HepG2 (cell line): ENCODE results near the gene IL36B.

ENCODE experiments used
- ATF3 ChIP-seq: sonication (generic); formaldehyde crosslinking; IDR thresholded peaks from 2 replicates; pipeline ENCODE4 v1.4.0; 2020; ENCODE audit warnings: missing genetic modification reagents
- EZH2 ChIP-seq: conservative IDR thresholded peaks from 2 replicates; pipeline ENCODE4 v1.6.1; 2012; ENCODE audit warnings: mild to moderate bottlenecking, low read depth, low read length, moderate library complexity
- HDAC1 ChIP-seq: sonication (generic); formaldehyde crosslinking; IDR thresholded peaks from 2 replicates; pipeline ENCODE4 v1.5.1; 2020; ENCODE audit warnings: mild to moderate bottlenecking, missing genetic modification reagents
- HOXA5 ChIP-seq: sonication (generic); formaldehyde crosslinking; IDR thresholded peaks from 2 replicates; pipeline ENCODE4 v1.4.0; 2020; ENCODE audit warnings: missing genetic modification reagents
- NCOA2 ChIP-seq: sonication (generic); formaldehyde crosslinking; IDR thresholded peaks from 2 replicates; pipeline ENCODE4 v1.8.0; 2022; ENCODE audit warnings: inconsistent platforms
- TCF12 ChIP-seq, 2 experiments: fragments of 450-650 bp in 1 of 2; sonication (generic) in 1 of 2; formaldehyde crosslinking in 1 of 2; IDR thresholded peaks; 2 replicates each; pipeline versions ENCODE4 v1.6.1 to v1.8.0; 2017 to 2022; ENCODE audit warnings: antibody characterized with exemption in 1 of 2, mild to moderate bottlenecking in 1 of 2, missing genetic modification reagents in 1 of 2, moderate library complexity in 1 of 2
- TF ChIP-seq, protein P1 (sequence below): sonication (generic); formaldehyde crosslinking; IDR thresholded peaks from 2 replicates; pipeline ENCODE4 v1.9.0; 2022; ENCODE audit warnings: missing genetic modification reagents, mild to moderate bottlenecking, borderline replicate concordance
- TF ChIP-seq, protein P2 (sequence below), 2 experiments: sonication (generic) in 1 of 2; formaldehyde crosslinking in 1 of 2; IDR thresholded peaks; 2 replicates each; pipeline versions ENCODE4 v1.4.0 to v1.6.1; 2016 to 2020; ENCODE audit warnings: borderline replicate concordance in 1 of 2, low read depth in 1 of 2, mild to moderate bottlenecking in 1 of 2, missing genetic modification reagents in 1 of 2
- TF ChIP-seq, protein P3 (sequence below): sonication (generic); formaldehyde crosslinking; IDR thresholded peaks from 2 replicates; pipeline ENCODE4 v1.8.1; 2022; ENCODE audit warnings: mild to moderate bottlenecking, missing genetic modification reagents

DNA sequence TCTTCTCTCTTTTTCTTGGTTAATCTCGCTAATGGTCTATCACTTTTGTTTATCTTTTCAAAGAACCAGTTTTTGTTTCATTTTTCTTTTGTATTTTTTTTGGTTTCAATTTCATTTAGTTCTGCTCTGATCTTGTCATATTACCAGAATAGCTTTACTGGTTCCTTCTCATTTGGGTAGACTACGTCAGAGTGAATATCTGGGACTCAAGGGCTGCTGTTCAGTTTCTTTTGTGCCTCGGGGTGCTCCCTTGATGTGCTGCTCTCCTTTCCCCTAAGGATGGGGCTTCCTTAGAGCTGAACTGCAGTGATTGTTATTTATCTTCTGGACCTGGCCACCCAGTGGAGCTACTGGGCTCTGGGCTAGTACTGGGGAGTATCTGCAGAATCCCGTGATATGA is 45.4 kb upstream of the IL36B start:
- no peak for TF ChIP-seq EZH2
- TF ChIP-seq, protein P1, sequence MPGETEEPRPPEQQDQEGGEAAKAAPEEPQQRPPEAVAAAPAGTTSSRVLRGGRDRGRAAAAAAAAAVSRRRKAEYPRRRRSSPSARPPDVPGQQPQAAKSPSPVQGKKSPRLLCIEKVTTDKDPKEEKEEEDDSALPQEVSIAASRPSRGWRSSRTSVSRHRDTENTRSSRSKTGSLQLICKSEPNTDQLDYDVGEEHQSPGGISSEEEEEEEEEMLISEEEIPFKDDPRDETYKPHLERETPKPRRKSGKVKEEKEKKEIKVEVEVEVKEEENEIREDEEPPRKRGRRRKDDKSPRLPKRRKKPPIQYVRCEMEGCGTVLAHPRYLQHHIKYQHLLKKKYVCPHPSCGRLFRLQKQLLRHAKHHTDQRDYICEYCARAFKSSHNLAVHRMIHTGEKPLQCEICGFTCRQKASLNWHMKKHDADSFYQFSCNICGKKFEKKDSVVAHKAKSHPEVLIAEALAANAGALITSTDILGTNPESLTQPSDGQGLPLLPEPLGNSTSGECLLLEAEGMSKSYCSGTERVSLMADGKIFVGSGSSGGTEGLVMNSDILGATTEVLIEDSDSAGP (CRISPR knock-in tag), result no peak
- TF ChIP-seq HOXA5 (CRISPR knock-in tag), result no peak
- no peak for TF ChIP-seq NCOA2 (CRISPR knock-in tag)
- no peak for TF ChIP-seq ATF3 (CRISPR knock-in tag)
- TF ChIP-seq, protein P2, sequence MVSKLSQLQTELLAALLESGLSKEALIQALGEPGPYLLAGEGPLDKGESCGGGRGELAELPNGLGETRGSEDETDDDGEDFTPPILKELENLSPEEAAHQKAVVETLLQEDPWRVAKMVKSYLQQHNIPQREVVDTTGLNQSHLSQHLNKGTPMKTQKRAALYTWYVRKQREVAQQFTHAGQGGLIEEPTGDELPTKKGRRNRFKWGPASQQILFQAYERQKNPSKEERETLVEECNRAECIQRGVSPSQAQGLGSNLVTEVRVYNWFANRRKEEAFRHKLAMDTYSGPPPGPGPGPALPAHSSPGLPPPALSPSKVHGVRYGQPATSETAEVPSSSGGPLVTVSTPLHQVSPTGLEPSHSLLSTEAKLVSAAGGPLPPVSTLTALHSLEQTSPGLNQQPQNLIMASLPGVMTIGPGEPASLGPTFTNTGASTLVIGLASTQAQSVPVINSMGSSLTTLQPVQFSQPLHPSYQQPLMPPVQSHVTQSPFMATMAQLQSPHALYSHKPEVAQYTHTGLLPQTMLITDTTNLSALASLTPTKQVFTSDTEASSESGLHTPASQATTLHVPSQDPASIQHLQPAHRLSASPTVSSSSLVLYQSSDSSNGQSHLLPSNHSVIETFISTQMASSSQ (IDR thresholded peaks at IDR 0.05; ENCODE audit: low read depth), result no peak
- TF ChIP-seq, protein P2 (CRISPR knock-in tag; IDR thresholded peaks at IDR 0.05; ENCODE audit: borderline replicate concordance), result no peak
- TF ChIP-seq, protein P3, sequence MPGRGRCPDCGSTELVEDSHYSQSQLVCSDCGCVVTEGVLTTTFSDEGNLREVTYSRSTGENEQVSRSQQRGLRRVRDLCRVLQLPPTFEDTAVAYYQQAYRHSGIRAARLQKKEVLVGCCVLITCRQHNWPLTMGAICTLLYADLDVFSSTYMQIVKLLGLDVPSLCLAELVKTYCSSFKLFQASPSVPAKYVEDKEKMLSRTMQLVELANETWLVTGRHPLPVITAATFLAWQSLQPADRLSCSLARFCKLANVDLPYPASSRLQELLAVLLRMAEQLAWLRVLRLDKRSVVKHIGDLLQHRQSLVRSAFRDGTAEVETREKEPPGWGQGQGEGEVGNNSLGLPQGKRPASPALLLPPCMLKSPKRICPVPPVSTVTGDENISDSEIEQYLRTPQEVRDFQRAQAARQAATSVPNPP (CRISPR knock-in tag), result no peak
- no peak for TF ChIP-seq HDAC1 (CRISPR knock-in tag)
- no peak for TF ChIP-seq TCF12 (IDR thresholded peaks at IDR 0.05)
- TF ChIP-seq TCF12 (CRISPR knock-in tag; IDR thresholded peaks at IDR 0.05), result no peak
